ENCODE results near the gene SDCCAG8. TPM values are rescaled to one million over a fixed set of nuclear protein-coding genes. Genes with fewer than 3 reads are reported as not detected.

SDCCAG8 gene
- total and polyA plus RNA-seq, 11 donors: 7.8 to 36.6 (median 21.6) TPM

DNA sequence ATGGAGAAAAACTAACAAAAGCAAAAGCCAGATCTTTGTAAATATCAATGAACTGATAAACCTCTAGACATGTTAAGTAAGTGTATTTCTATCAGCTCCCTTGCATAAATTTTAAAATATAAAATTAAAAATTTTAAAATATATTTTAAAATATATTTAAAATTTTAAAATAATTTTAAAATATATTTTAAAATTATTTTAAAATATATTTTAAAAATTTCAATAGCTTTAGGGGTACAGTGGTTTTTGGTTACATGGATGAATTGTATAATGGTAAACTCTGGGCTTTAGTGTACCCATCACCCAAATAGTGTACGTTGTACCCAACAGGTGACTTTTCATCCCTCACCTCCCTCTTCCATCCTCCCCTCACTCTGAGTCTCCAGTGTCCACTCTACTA lies 279.2 kb downstream of the SDCCAG8 start:
- Histone ChIP-seq H3K4me1 (no peaks in the 10 kb centered on the region), H3K27me3 (no peaks in the 10 kb centered on the region), H3K9me3 (no peaks in the 10 kb centered on the region), H3K27ac (no peak overlapping the region), H3K36me3 (peaks cover 0 to 5% (median 0%) of the 10 kb centered on the region in 9 donors), H3K4me3 (no peak overlapping the region)
- WGBS, 4 donors: 98 to 100% (median 98%) methylated on average over 1 of the region's 1 CpG
- TF ChIP-seq POLR2A (IDR thresholded peaks at IDR 0.05): no peak
- TF ChIP-seq, protein P1, sequence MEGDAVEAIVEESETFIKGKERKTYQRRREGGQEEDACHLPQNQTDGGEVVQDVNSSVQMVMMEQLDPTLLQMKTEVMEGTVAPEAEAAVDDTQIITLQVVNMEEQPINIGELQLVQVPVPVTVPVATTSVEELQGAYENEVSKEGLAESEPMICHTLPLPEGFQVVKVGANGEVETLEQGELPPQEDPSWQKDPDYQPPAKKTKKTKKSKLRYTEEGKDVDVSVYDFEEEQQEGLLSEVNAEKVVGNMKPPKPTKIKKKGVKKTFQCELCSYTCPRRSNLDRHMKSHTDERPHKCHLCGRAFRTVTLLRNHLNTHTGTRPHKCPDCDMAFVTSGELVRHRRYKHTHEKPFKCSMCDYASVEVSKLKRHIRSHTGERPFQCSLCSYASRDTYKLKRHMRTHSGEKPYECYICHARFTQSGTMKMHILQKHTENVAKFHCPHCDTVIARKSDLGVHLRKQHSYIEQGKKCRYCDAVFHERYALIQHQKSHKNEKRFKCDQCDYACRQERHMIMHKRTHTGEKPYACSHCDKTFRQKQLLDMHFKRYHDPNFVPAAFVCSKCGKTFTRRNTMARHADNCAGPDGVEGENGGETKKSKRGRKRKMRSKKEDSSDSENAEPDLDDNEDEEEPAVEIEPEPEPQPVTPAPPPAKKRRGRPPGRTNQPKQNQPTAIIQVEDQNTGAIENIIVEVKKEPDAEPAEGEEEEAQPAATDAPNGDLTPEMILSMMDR (IDR thresholded peaks at IDR 0.05): no peak
- no peak for DNase-seq
- no peak for ATAC-seq
- intact Hi-C loops (cut with DNase I): no loop called here

DNA sequence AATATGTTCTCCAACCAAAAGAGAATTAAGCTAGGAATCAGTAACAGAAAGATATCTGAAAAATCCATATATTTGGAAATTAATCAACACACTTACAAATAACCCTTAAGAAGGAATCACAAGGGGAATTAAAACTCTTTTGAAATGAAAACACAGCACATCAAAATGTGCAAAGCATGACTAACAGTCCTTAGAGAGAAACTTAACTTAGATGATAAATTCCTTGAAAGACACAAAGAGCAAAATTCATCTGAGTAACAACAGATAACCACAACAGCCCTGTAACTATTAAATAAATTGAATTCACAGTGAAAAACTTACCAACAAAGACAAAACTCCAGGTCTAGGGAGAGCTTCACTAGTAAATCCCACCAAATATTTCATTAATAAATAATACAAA lies 283.8 kb downstream of the SDCCAG8 start:
- Histone ChIP-seq H3K4me1 (no peaks in the 10 kb centered on the region), H3K27ac (no peak overlapping the region), H3K36me3 (peaks cover 0 to 20% (median 8%) of the 10 kb centered on the region in 9 donors), H3K27me3 (no peaks in the 10 kb centered on the region), H3K4me3 (no peak overlapping the region), H3K9me3 (no peaks in the 10 kb centered on the region)
- no peak for ATAC-seq
- intact Hi-C loops (cut with DNase I): no loop called here
- DNase-seq: no peak
- no peak for TF ChIP-seq POLR2A (IDR thresholded peaks at IDR 0.05)
- TF ChIP-seq, protein P1 (IDR thresholded peaks at IDR 0.05): no peak

DNA sequence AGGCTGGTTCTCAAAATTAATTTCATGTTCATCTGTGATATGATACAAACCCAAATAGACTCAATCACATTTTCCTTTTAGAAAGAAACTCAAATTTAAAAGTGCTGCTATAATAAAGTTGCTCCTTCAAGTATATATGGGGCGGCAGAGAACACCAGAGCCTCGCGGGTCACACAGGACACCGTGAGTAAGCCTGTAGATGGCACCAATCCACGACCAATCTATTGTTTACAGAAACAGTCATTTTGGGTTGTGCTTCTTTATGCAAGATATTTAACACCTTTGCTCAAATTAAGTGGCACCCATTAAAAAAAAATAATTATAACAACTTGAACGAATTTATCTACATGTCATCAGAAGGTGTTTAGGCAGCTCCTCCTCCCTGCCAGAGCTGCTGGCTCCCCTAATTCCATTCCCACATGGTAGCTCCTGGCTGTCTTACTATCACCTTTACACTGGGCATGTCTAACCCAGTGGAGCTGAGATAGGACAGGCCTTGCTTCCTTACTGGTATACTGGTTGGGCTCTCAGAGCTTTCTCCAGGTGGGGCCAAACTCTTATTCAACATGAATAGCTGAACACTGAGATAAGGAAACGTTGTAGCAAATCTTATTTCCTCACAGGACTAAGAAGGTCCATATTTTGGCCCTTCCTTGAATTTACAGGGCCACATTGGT lies 287.0 kb downstream of the SDCCAG8 start:
- TF ChIP-seq POLR2A (IDR thresholded peaks at IDR 0.05): no peak
- TF ChIP-seq, protein P1 (IDR thresholded peaks at IDR 0.05): peak in 1 of 12 donors; percentile 3
- H3K27me3 ChIP-seq: no peaks in the 10 kb centered on the region
- H3K9me3 ChIP-seq: no peaks in the 10 kb centered on the region
- DNase-seq (no peak), ATAC-seq (no peak)
- peaks cover 0 to 30% (median 8%) of the 10 kb centered on the region in 9 donors for H3K36me3 ChIP-seq
- no peak overlapping the region for H3K4me3 ChIP-seq
- WGBS, 4 donors: 70 to 72% (median 71%) methylated on average over 7 of the region's 7 CpGs
- H3K27ac ChIP-seq: no peak overlapping the region
- H3K4me1 ChIP-seq: no peaks in the 10 kb centered on the region
- intact Hi-C loops (cut with DNase I): no loop called here

DNA sequence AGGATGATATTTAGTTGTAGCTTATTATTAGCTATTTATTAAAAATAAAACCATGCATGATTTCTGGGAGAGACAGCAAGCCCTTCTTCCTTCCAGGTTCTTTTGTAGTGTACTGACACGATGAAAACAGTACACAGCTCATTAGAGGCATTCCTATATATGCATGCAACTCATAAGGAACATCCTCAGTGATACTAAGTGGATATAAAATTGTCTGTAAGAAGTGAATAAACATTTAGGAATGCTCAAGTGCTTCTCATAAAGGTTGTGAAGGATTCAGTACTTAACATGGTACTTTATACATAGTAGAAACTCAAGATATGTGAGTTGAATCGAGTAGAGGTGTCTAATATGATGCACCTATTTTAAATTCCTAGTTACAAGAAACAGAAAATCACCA lies 287.7 kb downstream of the SDCCAG8 start:
- intact Hi-C loops (cut with DNase I): no loop called here
- Histone ChIP-seq H3K9me3 (no peaks in the 10 kb centered on the region), H3K4me3 (no peak overlapping the region), H3K27ac (no peak overlapping the region), H3K27me3 (no peaks in the 10 kb centered on the region), H3K4me1 (no peaks in the 10 kb centered on the region), H3K36me3 (peaks cover 0 to 30% (median 8%) of the 10 kb centered on the region in 9 donors)
- no peak for TF ChIP-seq POLR2A (IDR thresholded peaks at IDR 0.05)
- TF ChIP-seq, protein P1 (IDR thresholded peaks at IDR 0.05): no peak
- ATAC-seq: no peak
- DNase-seq: no peak
- 96 to 99% (median 97%) methylated on average over 2 of the region's 2 CpGs for WGBS, 4 donors
